C4-2B (cell line): ENCODE results near the gene PLEKHM3.

Source experiments
- CTCF ChIP-seq: fragments of 450-650 bp; conservative IDR thresholded peaks from 2 replicates; pipeline ENCODE4 v1.5.1; 2017; ENCODE audit warnings: mild to moderate bottlenecking
- ZFX ChIP-seq: fragments of 450-650 bp; IDR thresholded peaks from 2 replicates; pipeline ENCODE4 v1.6.1; 2017

GRCh38 chr2:208025814-208026184, 472 bp upstream of the PLEKHM3 start:
- TF ChIP-seq CTCF, result no peak
- TF ChIP-seq ZFX, result no peak
